HG03439 (cell line): Measurements from ENCODE around the gene ACTN1.
"Not testable (repeated sequence)": the region's sequence is repeated elsewhere in the genome, so short reads cannot be mapped to it uniquely, and the experiment has no call there.

ENCODE experiments used
- ATAC-seq: cut with Tn5 transposase; IDR thresholded peaks from one replicate; pipeline ENCODE4 v1.9.1; 2021; ENCODE audit warnings: mild to moderate bottlenecking, moderate library complexity; ENCODE audit not compliant: unreplicated experiment

The ACTN1 gene

GRCh38 chr14:68871392-68871791, 107.7 kb downstream of the ACTN1 start:
- ATAC-seq: no peak

DNA sequence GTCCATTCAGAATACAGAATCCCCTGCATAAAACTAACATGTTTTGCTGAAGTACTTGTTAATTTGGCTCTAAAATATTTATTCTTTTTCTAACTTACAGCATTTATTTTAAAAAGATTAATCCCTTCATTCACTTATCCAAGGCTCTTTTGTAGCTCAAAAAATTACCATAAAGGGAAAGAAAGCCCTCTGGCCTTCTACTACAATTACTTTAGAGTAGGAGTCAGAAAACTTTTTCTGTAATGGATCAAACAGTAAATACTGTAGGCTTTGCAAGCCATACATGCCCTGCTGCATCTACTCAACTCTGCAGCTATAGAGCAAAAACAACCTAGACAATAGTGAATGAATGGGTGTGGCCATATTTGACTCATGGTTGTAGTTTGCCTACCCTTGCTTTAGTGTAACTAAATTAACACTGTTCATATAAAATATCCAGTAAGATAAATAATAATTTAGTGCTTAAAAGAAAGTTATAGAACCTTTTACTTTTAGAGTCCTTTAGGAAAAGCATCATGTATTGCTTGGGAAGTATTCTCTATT, 112.0 kb downstream of the ACTN1 start:
- ATAC-seq: no peak

DNA sequence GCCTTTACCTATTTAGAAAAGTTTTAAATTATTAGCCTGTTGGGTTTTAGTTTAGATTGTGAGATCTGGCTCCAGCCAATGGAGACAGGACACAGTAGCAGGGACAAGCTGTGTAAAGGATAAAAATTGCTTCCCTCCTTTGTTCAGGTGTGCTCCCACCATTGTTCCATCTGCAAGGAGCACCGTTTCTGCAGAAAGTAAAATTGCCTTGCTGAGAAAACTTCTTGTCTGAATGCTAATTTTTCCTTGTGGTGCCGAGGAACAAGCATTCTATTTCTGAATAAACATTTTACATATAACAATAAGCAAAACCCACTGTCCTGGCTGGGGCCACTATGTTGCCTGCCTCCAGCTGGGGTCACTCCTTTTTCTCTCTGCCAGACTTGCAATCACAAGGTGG, 113.6 kb downstream of the ACTN1 start:
- ATAC-seq: no peak

DNA sequence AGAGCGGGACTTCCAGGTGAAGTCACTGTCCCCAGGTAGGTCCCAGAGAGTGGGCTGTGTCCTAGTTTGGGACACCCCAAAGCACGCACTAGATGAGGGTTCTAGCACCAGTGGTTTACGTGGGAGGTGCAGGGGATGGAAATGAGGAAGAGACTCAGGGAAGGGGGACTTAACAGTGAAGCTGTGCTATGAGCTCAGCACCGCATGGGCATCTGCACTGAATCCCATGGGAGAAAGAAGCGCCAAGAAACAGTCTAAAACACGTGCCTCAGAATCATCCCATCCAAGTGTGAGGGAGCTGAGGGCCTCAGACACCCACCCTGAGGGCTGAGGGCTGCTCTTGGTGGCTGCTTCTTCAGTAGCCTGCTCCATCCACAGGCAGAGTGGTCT, 114.7 kb downstream of the ACTN1 start:
- no peak for ATAC-seq

DNA sequence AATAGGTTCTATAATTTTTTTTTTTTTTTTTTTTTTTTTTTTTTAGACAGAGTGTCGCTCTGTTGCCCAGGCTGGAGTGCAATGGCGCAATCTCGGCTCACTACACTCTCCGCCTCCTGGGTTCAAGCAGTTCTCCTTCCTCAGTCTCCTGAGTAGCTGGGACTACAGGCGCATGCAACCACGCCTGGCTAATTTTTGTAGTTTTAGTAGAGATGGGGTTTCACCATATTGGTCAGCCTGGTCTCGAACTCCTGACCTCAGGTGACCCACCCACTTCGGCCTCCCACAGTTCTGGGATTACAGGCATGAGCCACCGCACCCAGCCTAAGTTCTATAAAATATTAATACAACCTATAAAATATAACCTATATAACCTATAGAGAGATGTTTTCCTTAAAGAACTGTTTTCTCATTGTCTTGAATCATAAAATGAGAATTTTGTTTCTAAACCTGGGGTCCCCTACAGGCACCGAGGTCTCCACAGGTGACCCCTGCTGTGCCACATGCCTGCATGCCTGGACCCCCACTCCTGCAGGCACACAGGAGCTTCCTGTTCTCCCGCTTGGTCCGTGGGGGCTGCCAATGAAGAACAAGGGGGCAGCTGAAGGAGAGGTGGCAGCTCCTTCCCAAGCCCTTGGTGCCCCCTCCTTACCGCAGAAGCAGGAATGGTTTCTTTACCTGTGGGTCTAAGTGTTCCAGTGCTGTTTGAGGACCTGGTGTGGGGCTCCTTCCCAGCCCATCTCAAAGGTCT, 115.3 kb downstream of the ACTN1 start:
- ATAC-seq: no peak

GRCh38 chr14:68862954-68863594, 116.0 kb downstream of the ACTN1 start:
- no peak for ATAC-seq

GRCh38 chr14:68860771-68861170, 118.3 kb downstream of the ACTN1 start:
- ATAC-seq: no peak

DNA sequence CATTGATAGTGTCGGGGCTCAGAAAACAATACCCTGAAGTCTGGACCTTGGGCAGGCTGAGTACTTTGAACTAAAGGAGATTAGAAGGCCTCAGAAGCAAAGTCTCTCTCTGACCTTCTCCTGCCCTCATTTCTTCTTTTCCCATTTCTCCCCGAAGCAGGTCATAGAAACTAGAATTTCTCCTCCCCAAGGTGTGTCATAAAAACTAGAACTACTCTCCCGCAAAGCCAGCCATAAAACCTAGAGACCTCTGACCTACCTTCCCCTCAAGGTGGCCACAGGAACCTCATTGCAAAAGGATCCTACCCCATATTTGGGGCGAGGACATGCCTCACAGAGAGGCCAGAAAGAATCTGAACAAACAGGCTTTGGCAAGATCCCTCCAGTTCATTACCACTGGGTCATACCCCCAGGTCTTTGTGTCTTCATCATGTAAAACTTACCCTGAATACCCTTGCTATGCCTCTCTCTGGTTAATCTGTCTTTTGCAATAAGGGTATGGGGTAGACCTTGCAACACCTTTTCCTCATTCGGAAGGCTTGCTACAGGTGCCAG, 121.5 kb downstream of the ACTN1 start:
- no peak for ATAC-seq

- no peak for ATAC-seq
Observed at GRCh38 chr14:68856572-68856971, 122.5 kb downstream of the ACTN1 start.

DNA sequence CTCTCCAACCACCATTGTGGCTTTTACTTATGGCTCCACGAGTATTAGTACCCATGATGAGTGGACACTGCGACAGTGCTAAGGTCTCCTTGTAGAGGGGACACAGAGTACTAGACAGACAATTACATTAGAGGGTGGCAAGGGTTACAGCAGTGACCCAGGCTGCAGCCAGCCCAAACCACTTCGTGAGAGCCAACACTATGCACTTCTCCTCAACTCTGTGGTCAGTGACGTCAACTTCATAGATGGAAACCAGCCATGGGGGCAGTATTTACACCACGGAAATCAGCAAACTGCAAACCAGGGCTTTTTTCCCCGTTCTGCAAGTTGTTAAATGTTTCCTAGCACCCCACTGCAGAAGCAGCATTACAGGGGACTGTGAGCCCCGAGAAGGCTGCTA, 124.7 kb downstream of the ACTN1 start:
- no peak for ATAC-seq

GRCh38 chr14:68853749-68854148, 125.4 kb downstream of the ACTN1 start:
- ATAC-seq: no peak

DNA sequence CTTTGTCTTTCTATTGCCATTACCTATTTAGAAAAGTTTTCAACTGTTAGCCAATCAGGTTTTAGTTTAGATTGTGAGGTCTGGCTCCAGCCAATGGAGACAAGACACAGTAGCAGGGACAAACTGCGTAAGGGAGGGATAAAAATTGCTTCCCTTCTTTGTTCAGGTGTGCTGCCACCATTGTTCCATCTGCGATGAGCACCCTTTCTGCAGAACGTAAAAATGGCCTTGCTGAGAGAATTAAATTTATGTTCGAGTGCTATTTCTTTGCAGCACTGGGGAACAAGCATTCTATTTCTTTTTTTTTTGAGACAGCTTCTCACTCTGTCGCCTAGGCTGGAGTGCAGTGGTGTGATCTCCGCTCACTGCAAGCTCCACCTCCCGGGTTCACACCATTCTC, 126.6 kb downstream of the ACTN1 start:
- ATAC-seq: not testable (repeated sequence)

DNA sequence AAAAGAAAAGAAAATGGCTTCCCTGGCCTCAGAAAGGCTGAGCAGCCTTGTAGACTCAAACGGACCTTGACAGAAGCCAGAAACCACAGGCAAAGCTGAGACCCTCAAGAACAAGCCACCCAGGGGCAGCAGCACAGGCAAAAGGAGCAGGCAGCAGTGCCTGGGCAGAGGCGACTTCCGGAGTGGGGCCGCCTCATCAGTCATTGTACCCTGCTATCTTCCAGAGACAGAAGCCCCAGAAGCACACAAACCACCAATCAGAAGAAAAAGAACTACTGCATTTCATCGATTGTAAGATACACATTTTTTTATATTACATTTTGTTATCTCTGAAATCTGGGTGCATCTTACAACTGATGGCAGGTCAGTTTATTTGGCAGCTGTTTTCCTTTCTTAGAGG, 128.0 kb downstream of the ACTN1 start:
- no peak for ATAC-seq

DNA sequence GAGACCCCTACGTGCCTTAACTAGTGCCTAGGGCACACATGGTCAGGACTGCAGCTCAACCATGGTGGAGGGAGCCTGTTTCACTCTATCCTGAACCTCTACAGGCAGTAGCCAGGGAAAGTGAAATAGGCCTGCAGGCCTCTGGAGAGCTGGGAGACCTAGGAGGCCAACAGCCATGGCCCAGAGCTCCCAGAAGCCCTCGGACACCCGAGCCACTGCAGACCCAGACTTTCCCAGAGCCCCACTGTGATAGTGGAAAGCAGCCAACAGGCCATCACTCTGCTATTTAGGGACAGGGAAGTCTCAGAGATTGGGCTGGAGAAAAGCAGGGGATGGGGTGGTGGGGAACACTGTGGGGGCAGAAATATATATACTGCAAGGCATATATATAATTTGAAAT, 129.7 kb downstream of the ACTN1 start:
- no peak for ATAC-seq

- ATAC-seq: no peak
Observed at GRCh38 chr14:68848253-68848652, 130.8 kb downstream of the ACTN1 start.

GRCh38 chr14:68847640-68848039, 131.5 kb downstream of the ACTN1 start:
- not testable (repeated sequence) for ATAC-seq

GRCh38 chr14:68846466-68846865, 132.6 kb downstream of the ACTN1 start:
- no peak for ATAC-seq

DNA sequence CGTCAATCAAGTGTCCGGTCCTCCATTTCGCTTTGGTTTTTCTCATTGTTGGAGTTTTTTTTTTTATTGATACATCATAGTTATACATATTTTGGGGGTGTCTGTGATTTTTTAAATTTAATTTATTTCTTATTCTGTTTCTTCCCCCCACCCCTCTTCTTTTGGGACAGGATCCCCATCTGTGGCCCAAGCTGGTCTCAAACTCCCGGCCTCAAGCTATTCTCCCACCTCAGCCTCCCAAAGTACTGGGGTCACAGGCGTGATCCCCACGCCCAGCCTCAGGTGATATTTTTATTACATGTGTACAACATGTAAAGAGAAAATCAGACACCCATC, 134.9 kb downstream of the ACTN1 start:
- ATAC-seq: no peak

GRCh38 chr14:68843471-68844209, 135.5 kb downstream of the ACTN1 start:
- ATAC-seq: no peak

GRCh38 chr14:68842298-68842697, 136.8 kb downstream of the ACTN1 start:
- no peak for ATAC-seq

GRCh38 chr14:68841016-68841809, 137.9 kb downstream of the ACTN1 start:
- no peak for ATAC-seq
